ENCODE measurements around the gene CDK12. TPM values are rescaled to one million over a fixed set of nuclear protein-coding genes. Genes with fewer than 3 reads are reported as not detected.
"Not testable (repeated sequence)": the region's sequence is repeated elsewhere in the genome, so short reads cannot be mapped to it uniquely, and the experiment has no call there.

Gene CDK12
- polyA plus RNA-seq, 2 donors, result 9.4 to 12.9 TPM

DNA sequence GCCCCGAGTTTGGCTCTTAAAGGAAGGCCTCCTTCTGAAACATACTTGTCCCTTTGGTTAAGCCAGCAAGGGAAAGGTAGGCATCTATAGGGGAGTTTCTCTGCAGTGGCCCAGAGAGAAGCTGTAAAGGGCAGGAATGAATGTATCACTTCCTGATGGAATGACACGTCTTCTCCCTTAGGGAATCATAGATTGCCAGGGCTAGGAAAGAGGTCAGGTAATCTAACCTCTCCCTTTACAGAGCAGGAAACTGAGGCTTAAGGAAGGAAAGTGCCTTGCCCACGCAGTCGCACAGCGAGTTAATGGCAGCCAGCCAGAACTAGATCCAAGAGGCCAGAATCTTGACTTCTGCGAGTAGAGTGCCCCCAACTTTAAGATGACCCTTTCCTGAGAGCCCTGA lies 80.4 kb downstream of the CDK12 start:
- H3K9me3 ChIP-seq (ENCODE audit: control insufficient read depth in 2 of 2, insufficient read depth in 1 of 2, low read depth in 1 of 2, low read length in 1 of 2), result no peaks in the 10 kb centered on the region
- 67 to 73% methylated on average over 6 of the region's 6 CpGs for WGBS, 2 donors

DNA sequence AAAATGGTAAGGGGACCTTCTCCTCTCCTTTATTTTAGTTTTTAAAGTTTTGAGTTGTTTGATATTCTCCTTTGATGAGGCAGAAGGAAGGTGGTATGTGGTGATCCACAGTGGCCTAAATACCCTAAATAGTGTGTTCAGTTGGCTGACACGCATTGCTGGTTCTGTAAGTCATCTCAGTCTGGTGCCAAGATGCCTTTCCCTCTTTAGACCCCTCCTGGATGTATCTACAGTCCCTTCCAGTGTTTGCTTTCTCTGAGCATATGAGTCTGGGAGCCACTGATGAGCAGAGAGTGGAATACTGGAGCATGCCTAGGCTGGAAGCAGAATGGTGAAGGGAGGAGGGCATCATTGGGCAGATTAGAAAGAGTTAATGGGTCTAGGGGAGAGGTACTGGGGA lies 81.9 kb downstream of the CDK12 start:
- WGBS, 2 donors, result 88 to 90% methylated on average over 1 of the region's 1 CpG
- Histone ChIP-seq H3K27me3 (ENCODE audit: control insufficient read depth in 1 of 2, insufficient read depth in 2 of 2, low read length in 2 of 2) (no peaks in the 10 kb centered on the region), H3K27ac (ENCODE audit: low read depth in 2 of 2, low read length in 1 of 2) (no peak overlapping the region)

More for the DNA sequence above, 80.4 kb downstream of the CDK12 start:
- Histone ChIP-seq H3K4me1 (ENCODE audit: control insufficient read depth in 2 of 2, insufficient read depth in 2 of 2, low read length in 1 of 2) (no peaks in the 10 kb centered on the region), H3K27ac (ENCODE audit: low read depth in 2 of 2, low read length in 1 of 2) (no peak overlapping the region), H3K4me3 (ENCODE audit: low read depth in 1 of 2, low read length in 2 of 2) (no peak overlapping the region), H3K27me3 (ENCODE audit: control insufficient read depth in 1 of 2, insufficient read depth in 2 of 2, low read length in 2 of 2) (no peaks in the 10 kb centered on the region), H3K36me3 (ENCODE audit: control insufficient read depth in 2 of 2, insufficient read depth in 2 of 2, low read length in 1 of 2) (peaks cover 0 to 3% of the 10 kb centered on the region in 2 donors)

DNA sequence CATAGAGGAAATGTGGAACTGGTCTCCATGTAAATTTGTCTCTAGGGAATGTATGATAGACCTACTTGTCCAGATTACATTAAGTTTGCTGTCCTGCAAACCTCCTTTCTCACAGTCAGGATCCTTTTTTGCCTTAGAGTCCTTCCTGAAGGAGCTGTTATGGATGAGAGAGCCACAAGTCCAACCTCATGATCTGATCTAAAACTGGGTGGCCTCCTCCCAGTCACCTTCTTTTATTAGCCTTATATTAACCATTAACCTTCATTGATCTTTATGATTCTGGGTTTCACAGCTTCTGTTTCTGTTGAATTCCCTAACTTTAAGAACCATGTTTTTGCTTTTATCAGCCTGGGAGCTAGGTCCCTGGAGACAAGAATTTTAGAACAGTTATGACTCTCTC lies 82.4 kb downstream of the CDK12 start:
- H3K9me3 ChIP-seq (ENCODE audit: control insufficient read depth in 2 of 2, insufficient read depth in 1 of 2, low read depth in 1 of 2, low read length in 1 of 2), result no peaks in the 10 kb centered on the region
- no peaks in the 10 kb centered on the region for H3K4me1 ChIP-seq (ENCODE audit: control insufficient read depth in 2 of 2, insufficient read depth in 2 of 2, low read length in 1 of 2)
- H3K36me3 ChIP-seq (ENCODE audit: control insufficient read depth in 2 of 2, insufficient read depth in 2 of 2, low read length in 1 of 2), result peaks cover 3% of the 10 kb centered on the region in 2 donors
- no peaks in the 10 kb centered on the region for H3K27me3 ChIP-seq (ENCODE audit: control insufficient read depth in 1 of 2, insufficient read depth in 2 of 2, low read length in 2 of 2)
- H3K4me3 ChIP-seq (ENCODE audit: low read depth in 1 of 2, low read length in 2 of 2), result no peak overlapping the region
- no peak overlapping the region for H3K27ac ChIP-seq (ENCODE audit: low read depth in 2 of 2, low read length in 1 of 2)

More for the DNA sequence above, 81.9 kb downstream of the CDK12 start:
- Histone ChIP-seq H3K36me3 (ENCODE audit: control insufficient read depth in 2 of 2, insufficient read depth in 2 of 2, low read length in 1 of 2) (peaks cover 2 to 3% of the 10 kb centered on the region in 2 donors), H3K9me3 (ENCODE audit: control insufficient read depth in 2 of 2, insufficient read depth in 1 of 2, low read depth in 1 of 2, low read length in 1 of 2) (no peaks in the 10 kb centered on the region), H3K4me1 (ENCODE audit: control insufficient read depth in 2 of 2, insufficient read depth in 2 of 2, low read length in 1 of 2) (no peaks in the 10 kb centered on the region), H3K4me3 (ENCODE audit: low read depth in 1 of 2, low read length in 2 of 2) (no peak overlapping the region)

DNA sequence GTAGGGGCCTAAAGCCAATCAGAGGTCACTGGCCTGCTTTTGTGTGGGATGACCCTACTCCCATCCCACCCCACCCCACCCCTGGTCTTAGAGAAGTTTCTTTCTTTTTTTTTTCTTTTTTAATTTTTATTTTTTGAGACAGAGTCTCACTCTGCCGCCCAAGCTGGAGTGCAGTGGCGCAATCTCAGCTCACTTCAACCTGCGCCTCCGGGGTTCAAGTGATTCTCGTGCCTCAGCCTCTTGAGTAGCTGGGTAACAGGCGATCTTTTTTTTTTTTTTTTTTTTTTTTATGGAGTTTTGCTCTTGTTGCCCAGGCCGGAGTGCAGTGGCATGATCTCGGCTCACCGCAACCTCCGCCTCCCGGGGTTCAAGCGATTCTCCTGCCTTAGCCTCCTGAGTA lies 83.1 kb downstream of the CDK12 start:
- H3K27ac ChIP-seq (ENCODE audit: low read depth in 2 of 2, low read length in 1 of 2); H3K9me3 ChIP-seq (ENCODE audit: control insufficient read depth in 2 of 2, insufficient read depth in 1 of 2, low read depth in 1 of 2, low read length in 1 of 2); H3K4me1 ChIP-seq (ENCODE audit: control insufficient read depth in 2 of 2, insufficient read depth in 2 of 2, low read length in 1 of 2); H3K4me3 ChIP-seq (ENCODE audit: low read depth in 1 of 2, low read length in 2 of 2); H3K27me3 ChIP-seq (ENCODE audit: control insufficient read depth in 1 of 2, insufficient read depth in 2 of 2, low read length in 2 of 2); H3K36me3 ChIP-seq (ENCODE audit: control insufficient read depth in 2 of 2, insufficient read depth in 2 of 2, low read length in 1 of 2): not testable (repeated sequence)
- 93 to 95% methylated on average over 12 of the region's 12 CpGs for WGBS, 2 donors

DNA sequence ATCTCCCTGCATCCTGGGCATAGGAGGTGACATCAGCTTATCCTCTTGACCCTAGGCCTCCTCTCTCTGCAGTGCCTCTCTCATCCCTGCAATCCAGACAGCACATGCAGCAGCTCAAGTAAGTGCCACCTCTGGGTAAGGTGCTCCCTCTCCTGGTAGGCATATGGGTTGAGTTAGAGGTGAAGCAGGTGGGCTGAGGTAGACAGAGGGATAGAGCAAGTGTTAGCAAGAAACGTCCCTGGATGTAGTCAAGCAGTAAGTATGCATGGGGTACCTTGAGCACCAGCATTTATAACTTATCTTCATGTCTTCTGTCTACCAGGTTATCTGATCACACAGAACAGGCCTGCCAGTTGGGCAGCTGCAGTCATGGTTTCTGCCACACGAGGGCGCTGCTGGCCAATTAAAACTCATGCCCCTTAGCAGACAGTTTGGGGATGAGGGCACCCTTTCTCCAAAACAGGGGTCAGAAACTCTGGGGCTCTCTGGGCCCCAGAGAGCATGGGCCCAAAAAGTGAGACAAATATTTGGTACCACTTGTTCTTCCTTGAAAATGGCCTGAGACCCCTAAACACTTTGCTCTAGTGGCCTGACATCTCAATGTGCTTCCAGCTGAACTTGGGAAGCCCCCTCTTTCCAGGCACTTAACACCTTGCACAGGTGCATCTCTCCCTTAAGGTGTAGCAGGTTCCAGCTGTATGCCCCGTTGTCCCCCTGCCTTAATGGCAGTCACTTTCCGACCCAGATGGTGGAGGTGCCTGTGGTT lies 86.6 kb downstream of the CDK12 start:
- Histone ChIP-seq H3K4me1 (ENCODE audit: control insufficient read depth in 2 of 2, insufficient read depth in 2 of 2, low read length in 1 of 2) (no peaks in the 10 kb centered on the region), H3K27ac (ENCODE audit: low read depth in 2 of 2, low read length in 1 of 2) (no peak overlapping the region), H3K27me3 (ENCODE audit: control insufficient read depth in 1 of 2, insufficient read depth in 2 of 2, low read length in 2 of 2) (no peaks in the 10 kb centered on the region), H3K4me3 (ENCODE audit: low read depth in 1 of 2, low read length in 2 of 2) (no peak overlapping the region), H3K9me3 (ENCODE audit: control insufficient read depth in 2 of 2, insufficient read depth in 1 of 2, low read depth in 1 of 2, low read length in 1 of 2) (no peaks in the 10 kb centered on the region), H3K36me3 (ENCODE audit: control insufficient read depth in 2 of 2, insufficient read depth in 2 of 2, low read length in 1 of 2) (peaks cover 3 to 13% of the 10 kb centered on the region in 2 donors)
- 31 to 33% methylated on average over 5 of the region's 5 CpGs for WGBS, 2 donors

DNA sequence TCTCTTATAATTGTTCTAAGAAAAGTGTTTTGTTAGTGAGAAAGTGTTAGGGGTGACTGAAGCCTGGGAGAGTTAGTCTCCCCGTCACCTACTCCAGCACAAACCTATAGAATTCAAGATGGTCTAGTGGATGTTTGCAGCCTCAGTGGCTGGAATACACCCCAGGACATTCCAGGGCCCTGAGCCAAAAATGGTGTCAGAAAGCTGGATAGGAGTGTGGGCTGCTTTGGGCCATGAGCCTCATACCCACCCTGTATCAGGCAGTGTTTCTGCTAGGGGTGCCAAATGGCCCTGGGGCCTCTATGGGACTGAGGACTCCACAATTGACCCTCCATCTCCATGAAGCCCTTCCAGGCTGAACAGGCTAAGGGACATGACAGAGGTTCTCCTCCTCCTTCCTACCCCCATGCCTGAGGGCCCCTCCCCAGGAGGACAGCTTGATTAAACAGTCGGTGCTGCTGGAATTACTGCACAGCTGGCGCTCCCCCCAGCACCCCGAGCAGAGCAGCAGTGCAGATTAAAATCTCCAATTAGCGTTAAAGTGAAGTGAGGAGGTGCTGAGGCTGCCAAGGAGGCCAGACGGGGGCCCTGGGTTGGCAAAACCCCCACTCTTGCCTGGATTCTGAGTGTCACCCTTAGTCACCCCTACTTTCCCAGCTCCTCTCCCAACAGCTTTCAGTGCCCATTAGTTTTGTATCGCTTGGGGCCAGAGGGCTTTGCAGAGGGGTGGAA lies 87.4 kb downstream of the CDK12 start:
- WGBS, 2 donors, result 77 to 79% methylated on average over 7 of the region's 7 CpGs
- Histone ChIP-seq H3K27ac (ENCODE audit: low read depth in 2 of 2, low read length in 1 of 2) (no peak overlapping the region), H3K4me3 (ENCODE audit: low read depth in 1 of 2, low read length in 2 of 2) (no peak overlapping the region), H3K36me3 (ENCODE audit: control insufficient read depth in 2 of 2, insufficient read depth in 2 of 2, low read length in 1 of 2) (peaks cover 3 to 19% of the 10 kb centered on the region in 2 donors), H3K27me3 (ENCODE audit: control insufficient read depth in 1 of 2, insufficient read depth in 2 of 2, low read length in 2 of 2) (no peaks in the 10 kb centered on the region), H3K9me3 (ENCODE audit: control insufficient read depth in 2 of 2, insufficient read depth in 1 of 2, low read depth in 1 of 2, low read length in 1 of 2) (no peaks in the 10 kb centered on the region), H3K4me1 (ENCODE audit: control insufficient read depth in 2 of 2, insufficient read depth in 2 of 2, low read length in 1 of 2) (no peaks in the 10 kb centered on the region)

DNA sequence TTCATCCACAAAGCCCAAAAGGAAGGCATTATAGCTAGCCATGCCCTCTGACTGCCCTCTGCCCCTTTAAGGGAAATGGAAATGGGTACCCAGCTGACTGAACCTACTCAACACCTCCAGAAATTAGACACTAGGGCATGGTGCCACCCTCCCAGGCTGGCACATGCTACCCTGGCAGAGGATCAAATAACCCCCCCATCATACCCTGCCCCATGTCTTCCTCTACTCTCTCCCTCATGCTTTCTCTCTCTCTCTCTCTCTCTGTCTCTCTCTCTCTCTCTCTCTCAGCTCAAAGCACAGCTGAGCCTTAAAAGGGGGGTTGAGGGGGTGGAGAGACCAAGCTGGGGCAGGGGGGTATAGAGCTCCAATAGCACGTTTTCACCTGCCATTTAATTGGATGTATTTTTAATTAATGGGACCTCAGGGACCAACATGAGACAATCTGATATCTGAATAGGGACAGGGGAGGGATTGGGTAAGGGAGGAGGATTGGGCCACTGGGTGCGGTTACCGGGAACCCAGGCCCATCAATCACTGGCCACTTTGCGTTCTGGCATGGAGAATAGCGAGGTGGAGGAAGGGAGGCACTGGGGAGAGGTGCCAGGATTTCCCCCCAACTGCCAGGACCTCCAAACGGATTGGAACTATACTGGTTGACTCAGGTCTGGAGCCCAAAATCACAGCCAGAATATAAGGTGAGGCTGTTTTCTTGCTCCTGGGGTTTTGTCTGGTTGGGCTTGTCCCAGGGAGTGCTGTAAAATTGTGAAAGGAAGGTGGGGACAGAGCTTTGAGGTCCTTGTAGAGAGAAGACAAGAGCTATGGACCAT lies 88.7 kb downstream of the CDK12 start:
- Histone ChIP-seq H3K4me1 (ENCODE audit: control insufficient read depth in 2 of 2, insufficient read depth in 2 of 2, low read length in 1 of 2) (no peaks in the 10 kb centered on the region), H3K9me3 (ENCODE audit: control insufficient read depth in 2 of 2, insufficient read depth in 1 of 2, low read depth in 1 of 2, low read length in 1 of 2) (no peaks in the 10 kb centered on the region), H3K4me3 (ENCODE audit: low read depth in 1 of 2, low read length in 2 of 2) (no peak overlapping the region), H3K27me3 (ENCODE audit: control insufficient read depth in 1 of 2, insufficient read depth in 2 of 2, low read length in 2 of 2) (no peaks in the 10 kb centered on the region), H3K27ac (ENCODE audit: low read depth in 2 of 2, low read length in 1 of 2) (no peak overlapping the region), H3K36me3 (ENCODE audit: control insufficient read depth in 2 of 2, insufficient read depth in 2 of 2, low read length in 1 of 2) (peaks cover 1 to 19% of the 10 kb centered on the region in 2 donors)
- WGBS, 2 donors, result 78 to 79% methylated on average over 6 of the region's 6 CpGs

DNA sequence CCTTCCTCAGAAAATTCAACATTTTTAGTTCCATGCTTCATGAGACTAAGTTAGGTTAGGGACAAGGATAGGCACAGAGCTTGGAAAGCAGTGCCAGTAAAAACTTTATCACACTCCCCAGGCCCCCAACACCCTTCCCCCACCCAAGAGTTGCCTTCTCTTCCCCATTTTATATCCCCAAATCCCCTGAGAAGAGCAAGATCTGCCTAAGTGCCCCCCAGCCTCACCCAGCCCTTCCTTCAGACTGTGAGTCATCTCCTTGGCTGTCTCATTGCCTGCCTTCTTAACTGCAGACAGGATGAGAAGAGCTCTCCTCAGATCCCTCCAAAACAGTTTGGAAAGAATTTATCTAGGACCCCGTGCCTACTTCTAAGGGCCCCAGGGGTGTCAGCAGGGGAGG lies 90.6 kb downstream of the CDK12 start:
- Histone ChIP-seq H3K36me3 (ENCODE audit: control insufficient read depth in 2 of 2, insufficient read depth in 2 of 2, low read length in 1 of 2) (peaks cover 0 to 26% of the 10 kb centered on the region in 2 donors), H3K4me3 (ENCODE audit: low read depth in 1 of 2, low read length in 2 of 2) (no peak overlapping the region), H3K27me3 (ENCODE audit: control insufficient read depth in 1 of 2, insufficient read depth in 2 of 2, low read length in 2 of 2) (no peaks in the 10 kb centered on the region), H3K4me1 (ENCODE audit: control insufficient read depth in 2 of 2, insufficient read depth in 2 of 2, low read length in 1 of 2) (no peaks in the 10 kb centered on the region), H3K27ac (ENCODE audit: low read depth in 2 of 2, low read length in 1 of 2) (no peak overlapping the region), H3K9me3 (ENCODE audit: control insufficient read depth in 2 of 2, insufficient read depth in 1 of 2, low read depth in 1 of 2, low read length in 1 of 2) (no peaks in the 10 kb centered on the region)
- 76 to 79% methylated on average over 1 of the region's 1 CpG for WGBS, 2 donors

DNA sequence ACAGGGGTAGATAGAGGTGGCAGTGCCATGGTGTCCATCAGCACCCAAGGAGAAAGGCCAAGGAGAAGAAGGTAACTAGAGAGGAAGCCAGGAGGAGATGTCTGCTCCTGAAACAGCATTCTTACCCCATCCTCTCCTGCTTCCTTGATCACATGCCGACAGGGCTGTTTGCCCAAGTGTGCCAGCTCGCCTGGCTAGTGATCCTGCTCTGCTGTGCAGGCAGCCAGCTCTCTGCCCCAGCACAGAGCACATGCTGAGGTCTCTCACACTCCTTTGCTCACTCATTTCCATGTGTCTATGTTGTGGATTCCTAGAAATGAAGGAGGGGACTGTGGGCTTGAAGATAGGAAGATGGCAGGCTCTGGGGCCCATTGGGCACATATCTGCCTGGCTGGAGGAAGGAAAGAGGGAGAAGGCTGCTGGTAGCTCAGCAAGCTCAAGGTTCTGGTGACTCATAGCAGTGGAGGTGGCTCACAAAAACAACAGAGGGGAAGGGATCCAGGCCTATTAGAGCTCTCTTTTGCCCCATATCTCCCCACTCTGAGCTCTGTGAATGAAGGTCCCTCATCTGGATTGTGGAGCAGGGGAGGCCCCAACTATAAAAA lies 92.2 kb downstream of the CDK12 start:
- Histone ChIP-seq H3K36me3 (ENCODE audit: control insufficient read depth in 2 of 2, insufficient read depth in 2 of 2, low read length in 1 of 2) (peaks cover 0 to 27% of the 10 kb centered on the region in 2 donors), H3K9me3 (ENCODE audit: control insufficient read depth in 2 of 2, insufficient read depth in 1 of 2, low read depth in 1 of 2, low read length in 1 of 2) (no peaks in the 10 kb centered on the region), H3K4me3 (ENCODE audit: low read depth in 1 of 2, low read length in 2 of 2) (no peak overlapping the region), H3K4me1 (ENCODE audit: control insufficient read depth in 2 of 2, insufficient read depth in 2 of 2, low read length in 1 of 2) (no peaks in the 10 kb centered on the region), H3K27me3 (ENCODE audit: control insufficient read depth in 1 of 2, insufficient read depth in 2 of 2, low read length in 2 of 2) (no peaks in the 10 kb centered on the region), H3K27ac (ENCODE audit: low read depth in 2 of 2, low read length in 1 of 2) (no peak overlapping the region)
- WGBS, 2 donors, result 31 to 53% methylated on average over 2 of the region's 2 CpGs

All from esophagus (tissue), 2 donors.